HG03565 (cell line): ENCODE results near the gene BTNL3.
"Not testable (repeated sequence)": the region's sequence is repeated elsewhere in the genome, so short reads cannot be mapped to it uniquely, and the experiment has no call there.

Experiments used
- ATAC-seq: cut with Tn5 transposase; IDR thresholded peaks from one replicate; pipeline ENCODE4 v1.9.1; 2021; ENCODE audit warnings: mild to moderate bottlenecking, moderate library complexity; ENCODE audit not compliant: unreplicated experiment

Gene BTNL3

GRCh38 chr5:181017448-181017847 lies 28.8 kb downstream of the BTNL3 start:
- not testable (repeated sequence) for ATAC-seq

GRCh38 chr5:181020688-181021087 lies 32.0 kb downstream of the BTNL3 start:
- ATAC-seq: no peak

GRCh38 chr5:181024245-181025064 lies 35.8 kb downstream of the BTNL3 start:
- no peak for ATAC-seq

- no peak for ATAC-seq
Measured at GRCh38 chr5:181027452-181028031, 38.9 kb downstream of the BTNL3 start.

- ATAC-seq: no peak
Measured at GRCh38 chr5:181028032-181028819, 39.6 kb downstream of the BTNL3 start.

GRCh38 chr5:181031716-181032115 lies 43.1 kb downstream of the BTNL3 start:
- ATAC-seq: no peak

- ATAC-seq: no peak
Measured at GRCh38 chr5:181035991-181036815, 47.6 kb downstream of the BTNL3 start.

- ATAC-seq: no peak
Measured at GRCh38 chr5:181036816-181037364, 48.2 kb downstream of the BTNL3 start.

GRCh38 chr5:181037365-181037861 lies 48.8 kb downstream of the BTNL3 start:
- no peak for ATAC-seq

GRCh38 chr5:181039471-181039870 lies 50.8 kb downstream of the BTNL3 start:
- ATAC-seq: no peak

- ATAC-seq: no peak
Measured at GRCh38 chr5:181039931-181040630, 51.4 kb downstream of the BTNL3 start, which contains the start of gene BTNL9. Gene BTNL9, plus strand, starts transcription at chr5:181040266. Its CDS starts 5,224 bp downstream, at chr5:181045490.

- no peak for ATAC-seq
Measured at GRCh38 chr5:181040631-181040945, 51.9 kb downstream of the BTNL3 start.

- no peak for ATAC-seq
Measured at GRCh38 chr5:181041043-181041442, 52.4 kb downstream of the BTNL3 start.

- ATAC-seq: no peak
Measured at GRCh38 chr5:181042036-181042713, 53.5 kb downstream of the BTNL3 start.

GRCh38 chr5:181042722-181043121 lies 54.1 kb downstream of the BTNL3 start:
- ATAC-seq: no peak

- no peak for ATAC-seq
Measured at GRCh38 chr5:181043285-181044092, 54.8 kb downstream of the BTNL3 start.

- no peak for ATAC-seq
Measured at GRCh38 chr5:181044093-181044599, 55.5 kb downstream of the BTNL3 start.

GRCh38 chr5:181044662-181045305 lies 56.1 kb downstream of the BTNL3 start:
- ATAC-seq: no peak
